ENCODE results near the gene NOMO2.
A peak's percentile ranks its signal among the peaks of the same experiment; 100 is the strongest.
"Not testable (repeated sequence)": the region's sequence is repeated elsewhere in the genome, so short reads cannot be mapped to it uniquely, and the experiment has no call there.

The NOMO2 gene

DNA sequence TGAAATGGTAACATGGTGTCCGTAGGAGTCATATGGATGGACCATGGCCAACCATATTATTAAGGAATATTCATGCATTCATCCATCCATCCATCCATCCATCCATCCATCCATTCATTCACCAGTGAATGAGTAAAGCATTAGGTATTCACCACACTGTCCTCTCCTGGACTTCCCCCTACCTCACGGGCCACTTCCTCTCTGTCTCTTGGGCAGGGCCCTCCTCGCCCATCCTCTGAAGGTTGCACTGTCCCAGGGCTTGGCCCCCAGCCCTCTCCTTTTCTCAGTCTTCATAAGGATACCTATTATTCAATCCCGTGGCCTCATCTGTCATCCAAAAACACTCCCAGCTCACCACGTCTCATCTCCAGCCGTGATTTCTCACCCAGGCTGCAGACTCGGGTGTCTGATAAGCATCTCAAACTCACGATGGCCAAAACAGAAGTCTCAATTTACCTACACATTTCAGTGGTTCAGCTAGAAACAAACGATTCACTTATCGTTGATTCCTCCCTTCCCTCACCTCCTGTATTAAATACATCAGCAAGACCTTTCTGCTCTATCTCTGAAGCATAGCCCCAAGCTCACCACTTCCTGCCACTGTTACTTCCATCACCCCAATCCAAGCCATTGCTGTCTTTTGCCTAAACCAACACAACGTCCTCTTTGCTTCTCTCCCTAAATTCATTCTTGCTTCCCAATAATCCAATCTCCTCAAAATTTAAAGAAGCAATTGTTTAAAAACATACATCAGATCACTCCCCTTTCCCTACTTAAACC lies 69.6 kb downstream of the NOMO2 start:
- H3K27me3 ChIP-seq (ENCODE audit: insufficient read depth, low read length, poor library complexity); H3K4me3 ChIP-seq (ENCODE audit: low read depth in 1 of 2, low read length in 2 of 2); H3K79me2 ChIP-seq (ENCODE audit: insufficient read depth, low read length); H3K36me3 ChIP-seq (ENCODE audit: insufficient read depth, low read length); H3K9me3 ChIP-seq (ENCODE audit: insufficient read depth, low read length, severe bottlenecking); DNase-seq; H3K4me1 ChIP-seq (ENCODE audit: insufficient read depth, low read length); H3K4me2 ChIP-seq (ENCODE audit: insufficient read depth, low read length); H3K9ac ChIP-seq (ENCODE audit: low read depth, low read length); H2AFZ ChIP-seq (ENCODE audit: low read depth, low read length); H3K27ac ChIP-seq (ENCODE audit: low read length); H4K20me1 ChIP-seq (ENCODE audit: insufficient read depth, low read length): not testable (repeated sequence)
- ATAC-seq (ENCODE audit: insufficient read depth, low read depth), result peak; percentile 88

GRCh38 chr16:18436025-18436424 lies 125.9 kb downstream of the NOMO2 start:
- not testable (repeated sequence) for H3K9ac ChIP-seq (ENCODE audit: low read depth, low read length); DNase-seq; H2AFZ ChIP-seq (ENCODE audit: low read depth, low read length); H3K9me3 ChIP-seq (ENCODE audit: insufficient read depth, low read length, severe bottlenecking); ATAC-seq (ENCODE audit: insufficient read depth, low read depth); H4K20me1 ChIP-seq (ENCODE audit: insufficient read depth, low read length); H3K4me3 ChIP-seq (ENCODE audit: low read depth in 1 of 2, low read length in 2 of 2); H3K4me2 ChIP-seq (ENCODE audit: insufficient read depth, low read length); H3K27me3 ChIP-seq (ENCODE audit: insufficient read depth, low read length, poor library complexity); H3K36me3 ChIP-seq (ENCODE audit: insufficient read depth, low read length); H3K27ac ChIP-seq (ENCODE audit: low read length); H3K4me1 ChIP-seq (ENCODE audit: insufficient read depth, low read length); H3K79me2 ChIP-seq (ENCODE audit: insufficient read depth, low read length)

DNA sequence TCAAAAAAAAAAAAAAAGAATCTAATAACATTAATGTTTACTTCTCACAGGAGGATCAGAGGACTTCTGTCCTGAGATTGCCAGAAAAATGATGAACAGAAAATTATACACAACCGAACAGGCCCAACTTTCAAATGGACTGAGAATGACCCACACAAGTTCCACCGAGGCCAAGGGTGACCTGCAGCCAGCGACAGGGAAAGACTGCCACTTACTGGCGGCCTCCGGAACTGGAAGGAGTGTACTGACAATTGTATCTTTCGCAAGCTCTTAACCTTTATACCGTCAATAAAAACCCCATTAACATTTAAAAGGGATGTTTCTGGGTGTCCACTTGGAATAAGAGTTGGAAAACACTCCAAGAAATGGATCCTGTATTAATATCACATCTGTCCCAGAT lies 146.1 kb downstream of the NOMO2 start:
- H3K27ac ChIP-seq (ENCODE audit: low read length); H4K20me1 ChIP-seq (ENCODE audit: insufficient read depth, low read length); H3K9me3 ChIP-seq (ENCODE audit: insufficient read depth, low read length, severe bottlenecking); H3K9ac ChIP-seq (ENCODE audit: low read depth, low read length); H3K27me3 ChIP-seq (ENCODE audit: insufficient read depth, low read length, poor library complexity); H3K4me1 ChIP-seq (ENCODE audit: insufficient read depth, low read length); H3K4me3 ChIP-seq (ENCODE audit: low read depth in 1 of 2, low read length in 2 of 2); H2AFZ ChIP-seq (ENCODE audit: low read depth, low read length); H3K4me2 ChIP-seq (ENCODE audit: insufficient read depth, low read length); H3K79me2 ChIP-seq (ENCODE audit: insufficient read depth, low read length); ATAC-seq (ENCODE audit: insufficient read depth, low read depth); H3K36me3 ChIP-seq (ENCODE audit: insufficient read depth, low read length); DNase-seq: not testable (repeated sequence)

- not testable (repeated sequence) for H3K9ac ChIP-seq (ENCODE audit: low read depth, low read length); H3K4me3 ChIP-seq (ENCODE audit: low read depth in 1 of 2, low read length in 2 of 2); H2AFZ ChIP-seq (ENCODE audit: low read depth, low read length); H3K4me1 ChIP-seq (ENCODE audit: insufficient read depth, low read length); H4K20me1 ChIP-seq (ENCODE audit: insufficient read depth, low read length); DNase-seq; H3K9me3 ChIP-seq (ENCODE audit: insufficient read depth, low read length, severe bottlenecking); H3K4me2 ChIP-seq (ENCODE audit: insufficient read depth, low read length); H3K36me3 ChIP-seq (ENCODE audit: insufficient read depth, low read length); H3K27ac ChIP-seq (ENCODE audit: low read length); H3K27me3 ChIP-seq (ENCODE audit: insufficient read depth, low read length, poor library complexity); H3K79me2 ChIP-seq (ENCODE audit: insufficient read depth, low read length)
- peak; percentile 78 for ATAC-seq (ENCODE audit: insufficient read depth, low read depth)
Observed at GRCh38 chr16:18409532-18410293, 152.2 kb downstream of the NOMO2 start.

GRCh38 chr16:18401851-18402657 lies 159.8 kb downstream of the NOMO2 start:
- peak; percentile 88 for ATAC-seq (ENCODE audit: insufficient read depth, low read depth)
- H3K36me3 ChIP-seq (ENCODE audit: insufficient read depth, low read length); H3K27ac ChIP-seq (ENCODE audit: low read length); DNase-seq; H3K9me3 ChIP-seq (ENCODE audit: insufficient read depth, low read length, severe bottlenecking); H3K79me2 ChIP-seq (ENCODE audit: insufficient read depth, low read length); H3K27me3 ChIP-seq (ENCODE audit: insufficient read depth, low read length, poor library complexity); H3K9ac ChIP-seq (ENCODE audit: low read depth, low read length); H3K4me3 ChIP-seq (ENCODE audit: low read depth in 1 of 2, low read length in 2 of 2); H3K4me2 ChIP-seq (ENCODE audit: insufficient read depth, low read length); H4K20me1 ChIP-seq (ENCODE audit: insufficient read depth, low read length); H2AFZ ChIP-seq (ENCODE audit: low read depth, low read length); H3K4me1 ChIP-seq (ENCODE audit: insufficient read depth, low read length): not testable (repeated sequence)

GRCh38 chr16:18401159-18401558 lies 160.7 kb downstream of the NOMO2 start:
- H3K9ac ChIP-seq (ENCODE audit: low read depth, low read length), result 0 out of 2 replicates have a peak overlapping the region, but pooled peaks have one; percentile 26
- H3K36me3 ChIP-seq (ENCODE audit: insufficient read depth, low read length); H3K4me2 ChIP-seq (ENCODE audit: insufficient read depth, low read length); H3K27ac ChIP-seq (ENCODE audit: low read length); ATAC-seq (ENCODE audit: insufficient read depth, low read depth); H3K27me3 ChIP-seq (ENCODE audit: insufficient read depth, low read length, poor library complexity); H4K20me1 ChIP-seq (ENCODE audit: insufficient read depth, low read length); H3K4me1 ChIP-seq (ENCODE audit: insufficient read depth, low read length); H2AFZ ChIP-seq (ENCODE audit: low read depth, low read length); H3K9me3 ChIP-seq (ENCODE audit: insufficient read depth, low read length, severe bottlenecking); H3K79me2 ChIP-seq (ENCODE audit: insufficient read depth, low read length): not testable (repeated sequence)
- peak; percentile 24 for DNase-seq
- 0 out of 4 replicates have a peak overlapping the region, but pooled peaks of 1 of the 2 experiments have one; percentile 44 for H3K4me3 ChIP-seq (ENCODE audit: low read depth in 1 of 2, low read length in 2 of 2)

DNA sequence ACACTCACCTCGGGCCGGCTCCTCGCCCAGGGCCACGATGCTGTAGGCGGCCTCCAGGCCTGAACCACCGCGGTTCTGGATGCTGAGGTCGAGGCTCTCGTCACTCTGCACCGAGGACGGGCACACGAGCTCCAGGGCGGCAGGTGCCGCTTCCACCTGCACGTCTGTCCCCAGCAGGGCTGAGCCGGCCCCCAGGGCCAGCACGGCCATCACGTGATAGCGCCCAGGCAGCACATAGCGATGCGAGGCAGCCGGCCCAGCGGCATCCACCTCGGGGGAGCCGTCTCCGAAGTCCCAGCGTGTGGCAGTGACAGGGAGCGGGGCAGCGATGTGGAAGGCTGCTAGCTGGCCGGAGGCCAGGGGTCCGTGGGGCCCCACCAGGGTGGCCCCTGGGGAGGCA lies 167.5 kb downstream of the NOMO2 start:
- not testable (repeated sequence) for H4K20me1 ChIP-seq (ENCODE audit: insufficient read depth, low read length)

More for the DNA sequence above, 167.5 kb downstream of the NOMO2 start:
- ATAC-seq (ENCODE audit: insufficient read depth, low read depth); H3K27ac ChIP-seq (ENCODE audit: low read length); H3K9me3 ChIP-seq (ENCODE audit: insufficient read depth, low read length, severe bottlenecking); H3K4me2 ChIP-seq (ENCODE audit: insufficient read depth, low read length); DNase-seq; H3K36me3 ChIP-seq (ENCODE audit: insufficient read depth, low read length); H3K4me3 ChIP-seq (ENCODE audit: low read depth in 1 of 2, low read length in 2 of 2); H2AFZ ChIP-seq (ENCODE audit: low read depth, low read length); H3K27me3 ChIP-seq (ENCODE audit: insufficient read depth, low read length, poor library complexity); H3K9ac ChIP-seq (ENCODE audit: low read depth, low read length); H3K4me1 ChIP-seq (ENCODE audit: insufficient read depth, low read length); H3K79me2 ChIP-seq (ENCODE audit: insufficient read depth, low read length): not testable (repeated sequence)

Data from DND-41 (cell line).